Esophagus muscularis mucosa (tissue), 4 donors: ENCODE results near the gene CARTPT. TPM values are rescaled to one million over a fixed set of nuclear protein-coding genes. Genes with fewer than 3 reads are reported as not detected.

ENCODE experiments used
- DNase-seq: peaks from one replicate; pipeline ENCODE4 v3.0.0-alpha.2; 2017; ENCODE audit errors: extremely low spot score
- H3K27ac ChIP-seq, 4 donors: fragments of 200-600 bp; sonication (generic); replicated peaks in 1 of 4; 1 replicate in 3 of 4; 2 replicates in 1 of 4; pipeline ENCODE4 v1.5.1; 2016 to 2019; ENCODE audit warnings: mild to moderate bottlenecking in 1 of 4
- H3K27me3 ChIP-seq, 4 donors: fragments of 200-600 bp; sonication (generic); one replicate each; pipeline versions ENCODE4 v1.5.1 to v1.6.0; 2016 to 2019
- H3K36me3 ChIP-seq, 4 donors: fragments of 200-600 bp; sonication (generic); one replicate each; pipeline ENCODE4 v1.5.1; 2016 to 2019
- H3K4me1 ChIP-seq, 4 donors: fragments of 200-600 bp; sonication (generic); one replicate each; pipeline ENCODE4 v1.5.1; 2016 to 2019
- H3K4me3 ChIP-seq, 4 donors: fragments of 200-600 bp; sonication (generic); 1 replicate in 2 of 4; 2 replicates in 2 of 4; pipeline ENCODE4 v1.5.1; 2016 to 2019; ENCODE audit warnings: mild to moderate bottlenecking in 4 of 4, moderate library complexity in 1 of 4
- H3K9me3 ChIP-seq, 4 donors: fragments of 200-600 bp; sonication (generic); 1 replicate in 3 of 4; 2 replicates in 1 of 4; pipeline ENCODE4 v1.5.1; 2016 to 2019
- EP300 ChIP-seq: sonication (generic); formaldehyde crosslinking; IDR thresholded peaks from one replicate; pipeline ENCODE4 v1.6.1; 2017; ENCODE audit warnings: antibody characterized with exemption
- POLR2A ChIP-seq: fragments of 450-650 bp; IDR thresholded peaks from one replicate; pipeline ENCODE4 v1.6.1; 2017; ENCODE audit warnings: antibody characterized with exemption, moderate library complexity, mild to moderate bottlenecking, low read depth
- POLR2AphosphoS5 ChIP-seq, 2 donors: sonication (generic); formaldehyde crosslinking; IDR thresholded peaks; one replicate each; pipeline ENCODE4 v1.6.1; 2017; ENCODE audit warnings: antibody characterized with exemption in 2 of 2
- intact Hi-C: fragments of 100-400 bp; cut with DNase I; formaldehyde crosslinking; loops from one replicate; pipeline ENCODE4 v1.15.1; 2023
- total RNA-seq, 4 donors: library from RNA; depleted of rRNA; stranded (reverse); fragments of >200 nt; gene quantifications; one replicate each; pipeline versions ENCODE4 v1.1.0 to v1.2.1, GENCODE V29; 2016
- TF ChIP-seq, protein P1 (sequence below), 3 experiments: fragments of 200-600 bp in 2 of 3; fragments of 450-650 bp in 1 of 3; sonication (generic) in 2 of 3; IDR thresholded peaks; one replicate each; pipeline ENCODE4 v1.5.1; 2017 to 2019; ENCODE audit warnings: antibody characterized with exemption in 3 of 3, mild to moderate bottlenecking in 2 of 3, moderate library complexity in 1 of 3

CARTPT gene
- total RNA-seq, 4 donors from 2014 or later, result 7.1 to 24.7 (median 15.5) TPM

DNA sequence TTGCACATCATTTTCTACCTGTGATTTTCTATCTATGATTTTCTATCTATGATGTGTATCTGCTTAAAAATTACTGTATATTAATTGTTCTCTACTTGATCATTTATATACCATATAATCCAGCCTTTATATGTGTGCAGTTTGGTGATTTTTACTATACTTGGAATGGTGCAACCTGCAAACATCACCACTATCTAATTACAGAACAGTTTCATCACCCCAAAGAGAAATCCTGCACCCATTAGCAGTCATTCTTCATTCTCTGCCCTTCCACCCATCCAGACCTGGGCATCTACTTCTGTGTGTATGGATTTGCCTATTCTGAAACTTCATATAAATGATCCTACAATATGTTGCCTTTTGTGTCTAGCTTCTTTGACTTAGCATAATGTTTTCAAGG is 51.3 kb downstream of the CARTPT start:
- DNase-seq, result no peak
- H3K9me3 ChIP-seq, result no peaks in the 10 kb centered on the region
- H3K36me3 ChIP-seq, result no peaks in the 10 kb centered on the region
- no peaks in the 10 kb centered on the region for H3K4me1 ChIP-seq
- no peak overlapping the region for H3K27ac ChIP-seq
- TF ChIP-seq EP300 (no peak), POLR2A (no peak), POLR2AphosphoS5 (IDR thresholded peaks at IDR 0.05) (no peak)
- TF ChIP-seq, protein P1, sequence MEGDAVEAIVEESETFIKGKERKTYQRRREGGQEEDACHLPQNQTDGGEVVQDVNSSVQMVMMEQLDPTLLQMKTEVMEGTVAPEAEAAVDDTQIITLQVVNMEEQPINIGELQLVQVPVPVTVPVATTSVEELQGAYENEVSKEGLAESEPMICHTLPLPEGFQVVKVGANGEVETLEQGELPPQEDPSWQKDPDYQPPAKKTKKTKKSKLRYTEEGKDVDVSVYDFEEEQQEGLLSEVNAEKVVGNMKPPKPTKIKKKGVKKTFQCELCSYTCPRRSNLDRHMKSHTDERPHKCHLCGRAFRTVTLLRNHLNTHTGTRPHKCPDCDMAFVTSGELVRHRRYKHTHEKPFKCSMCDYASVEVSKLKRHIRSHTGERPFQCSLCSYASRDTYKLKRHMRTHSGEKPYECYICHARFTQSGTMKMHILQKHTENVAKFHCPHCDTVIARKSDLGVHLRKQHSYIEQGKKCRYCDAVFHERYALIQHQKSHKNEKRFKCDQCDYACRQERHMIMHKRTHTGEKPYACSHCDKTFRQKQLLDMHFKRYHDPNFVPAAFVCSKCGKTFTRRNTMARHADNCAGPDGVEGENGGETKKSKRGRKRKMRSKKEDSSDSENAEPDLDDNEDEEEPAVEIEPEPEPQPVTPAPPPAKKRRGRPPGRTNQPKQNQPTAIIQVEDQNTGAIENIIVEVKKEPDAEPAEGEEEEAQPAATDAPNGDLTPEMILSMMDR (IDR thresholded peaks at IDR 0.05), result no peak
- no peaks in the 10 kb centered on the region for H3K27me3 ChIP-seq
- intact Hi-C loops, result no loop called here
- H3K4me3 ChIP-seq, result no peak overlapping the region

Other genes with a start within 250 kb of the CARTPT start
- gene MCCC2, start 131.9 kb upstream of the CARTPT start, total RNA-seq, result 10 to 100 TPM; 17.7 to 24.2 (median 23.7) TPM